ENCODE results near the gene INO80B.
"Not testable (repeated sequence)": the region's sequence is repeated elsewhere in the genome, so short reads cannot be mapped to it uniquely, and the experiment has no call there.

INO80B gene

DNA sequence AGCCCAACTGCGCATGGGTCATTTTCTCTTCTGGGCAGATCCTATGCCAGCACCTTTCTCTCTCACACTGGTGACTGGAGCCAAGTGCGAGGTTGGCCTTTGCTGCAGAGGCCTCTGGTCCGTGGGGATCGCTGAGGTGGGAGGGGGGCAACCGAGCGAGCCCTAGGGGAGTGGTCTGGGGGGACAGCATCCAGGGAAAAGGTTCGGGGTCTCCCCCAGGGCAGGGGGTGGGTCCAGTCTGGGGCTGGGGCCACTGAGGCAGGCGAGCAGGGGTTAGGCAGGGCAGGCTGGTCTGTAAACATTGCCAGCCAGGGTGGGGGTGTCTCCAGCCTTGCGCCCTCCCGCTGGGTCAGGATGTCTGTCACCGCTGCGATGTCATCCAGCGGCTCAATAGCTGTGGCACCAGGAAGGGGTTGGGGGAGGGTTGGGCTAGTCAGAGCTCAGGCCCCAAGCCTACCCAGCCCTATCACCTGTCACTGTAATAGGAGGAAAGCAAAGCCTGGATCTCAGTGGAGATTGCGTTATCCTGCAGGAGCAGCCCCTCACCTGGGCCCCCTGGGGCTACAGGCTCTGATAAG, 28.6 kb upstream of the INO80B start:
- no peak for DNase-seq (ENCODE audit: low read depth)

DNA sequence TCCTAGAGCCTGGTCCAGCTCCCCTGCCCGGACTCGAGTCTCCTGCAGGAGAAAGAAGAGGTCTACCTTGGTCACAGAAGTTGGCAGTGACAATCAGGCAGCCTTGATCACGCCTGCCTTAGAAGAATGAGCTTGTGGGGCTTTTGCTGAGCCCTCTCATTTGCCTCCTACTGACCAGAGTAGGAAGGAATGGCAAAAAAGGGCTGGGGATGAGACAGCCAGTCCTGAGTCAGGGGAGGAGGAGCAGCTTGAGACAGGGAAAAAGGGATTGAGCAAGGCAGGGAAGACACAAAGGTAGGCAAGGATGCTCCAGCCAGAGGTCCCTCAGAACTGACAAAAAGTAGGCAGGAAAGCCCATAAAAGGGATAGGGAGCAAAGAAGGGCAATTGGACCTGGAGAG, 27.3 kb upstream of the INO80B start:
- DNase-seq (ENCODE audit: low read depth) = no peak

DNA sequence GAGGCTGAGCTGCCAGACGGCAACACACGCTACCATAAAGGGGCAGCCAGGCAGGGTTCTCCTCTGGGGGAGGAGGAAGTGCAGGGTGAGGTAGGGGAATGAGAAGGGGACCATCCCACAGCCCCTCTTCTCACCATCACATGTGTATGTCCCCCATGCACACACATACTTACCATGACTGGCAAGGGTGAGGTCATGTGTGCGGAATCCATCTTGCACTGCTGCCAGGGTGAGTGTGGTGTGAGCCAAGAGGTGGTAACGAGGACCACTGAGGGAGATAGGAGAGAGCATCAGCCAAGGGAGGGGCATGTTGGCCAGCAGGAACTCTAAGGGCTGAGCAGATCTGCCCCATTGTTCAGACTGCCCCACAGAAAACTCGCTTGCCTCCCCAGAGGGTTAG, 26.2 kb upstream of the INO80B start:
- DNase-seq (ENCODE audit: low read depth) = no peak

DNA sequence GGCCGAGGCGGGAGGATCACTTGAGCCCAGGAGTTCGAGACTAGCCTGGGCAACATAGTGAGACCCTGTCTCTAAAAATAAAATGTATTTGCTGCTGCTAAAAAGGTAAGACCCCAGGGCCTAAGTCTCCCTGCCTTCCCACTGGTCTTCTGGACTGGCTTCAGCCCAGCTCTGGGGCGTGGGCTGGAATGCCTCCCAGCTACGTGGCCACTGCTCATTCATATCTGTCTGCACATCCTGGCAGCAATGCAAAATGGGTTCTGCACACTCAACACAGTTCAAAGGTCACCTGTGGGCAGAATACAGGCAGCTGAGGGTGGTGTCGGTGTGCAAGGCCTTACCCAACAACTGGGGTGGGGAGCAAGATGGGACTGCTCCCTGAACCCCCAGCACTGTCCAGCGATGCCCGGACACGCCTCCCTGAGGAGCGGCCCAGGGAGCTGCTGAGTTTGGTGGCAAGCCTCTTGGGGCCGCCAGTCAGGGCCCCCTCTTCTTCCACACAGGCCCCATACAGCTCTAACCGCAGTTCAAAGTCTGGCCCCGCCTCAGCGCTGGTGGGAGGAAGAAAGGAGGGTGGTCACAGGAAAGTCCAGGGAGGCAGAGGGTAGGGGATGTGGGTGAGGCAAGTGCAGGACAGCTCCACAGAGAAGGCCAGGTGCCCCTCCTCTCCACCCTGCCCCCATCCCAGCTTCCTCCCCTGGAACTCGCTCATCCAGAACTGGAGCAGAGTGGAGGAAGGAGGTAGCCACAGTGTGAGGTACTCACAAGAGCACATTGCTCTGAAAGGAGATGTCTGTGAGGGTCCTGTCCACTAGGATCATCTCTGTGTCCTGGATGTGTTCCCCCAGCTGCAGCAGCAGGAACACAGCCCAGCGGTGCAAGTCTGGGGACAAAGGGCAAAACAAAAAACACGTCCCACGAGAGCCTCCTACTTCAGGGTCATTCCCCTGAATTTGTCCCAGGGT, 25.1 kb upstream of the INO80B start:
- DNase-seq (ENCODE audit: low read depth) = no peak

DNA sequence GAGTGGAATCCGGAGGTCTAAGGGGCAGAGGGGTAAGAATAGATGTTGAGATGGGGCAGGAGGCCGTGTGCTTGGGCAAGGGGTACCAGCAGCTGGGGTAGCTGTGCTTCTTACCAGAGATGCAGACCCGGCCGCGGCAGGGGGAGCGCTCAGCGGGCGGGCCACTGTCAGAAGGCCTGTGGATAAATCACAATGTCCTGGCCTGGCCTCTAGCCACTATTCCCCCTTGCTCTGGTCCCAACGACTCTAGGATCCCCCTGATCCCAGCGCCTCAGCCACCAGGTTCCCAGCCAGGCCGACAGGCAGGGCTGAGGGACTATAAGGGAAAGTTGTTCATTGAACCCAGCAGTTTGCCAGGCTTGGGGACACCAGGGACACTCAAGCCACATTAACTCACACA, 24.4 kb upstream of the INO80B start:
- no peak for DNase-seq (ENCODE audit: low read depth)

DNA sequence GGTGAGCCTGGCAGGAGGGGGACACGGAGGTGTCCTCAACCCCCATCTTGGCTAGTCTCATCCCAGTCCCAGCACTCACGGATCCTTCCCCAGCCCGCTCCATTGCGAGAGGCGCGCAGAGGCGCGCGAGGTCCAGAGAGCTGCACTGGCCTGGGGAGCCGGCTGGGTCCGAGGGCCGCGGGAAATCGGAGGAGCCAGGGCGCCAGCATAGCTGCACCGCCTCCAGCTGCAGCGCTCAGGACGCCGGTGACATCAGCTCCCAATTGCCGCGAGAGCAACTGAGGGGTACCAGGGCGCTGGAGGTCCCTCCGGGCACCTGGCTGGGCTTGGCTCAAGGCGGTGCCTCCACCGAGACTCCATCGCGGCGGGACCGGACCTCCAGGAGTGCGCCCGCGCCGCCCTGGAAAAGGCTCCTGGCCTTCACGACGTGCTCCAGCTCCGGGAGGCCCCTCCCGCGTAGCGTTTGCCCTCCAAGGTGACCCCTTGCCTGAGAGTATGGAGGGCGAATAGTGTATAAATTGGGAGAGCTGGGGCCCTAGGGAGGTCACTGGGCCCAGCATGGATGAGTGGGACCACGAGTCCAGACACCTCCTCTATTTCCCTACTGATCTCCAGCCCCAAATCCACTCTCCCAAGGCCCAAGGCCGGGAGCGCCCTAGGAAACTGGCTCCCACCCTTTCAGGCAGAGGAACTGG, 18.6 kb upstream of the INO80B start:
- DNase-seq (ENCODE audit: low read depth) = no peak

DNA sequence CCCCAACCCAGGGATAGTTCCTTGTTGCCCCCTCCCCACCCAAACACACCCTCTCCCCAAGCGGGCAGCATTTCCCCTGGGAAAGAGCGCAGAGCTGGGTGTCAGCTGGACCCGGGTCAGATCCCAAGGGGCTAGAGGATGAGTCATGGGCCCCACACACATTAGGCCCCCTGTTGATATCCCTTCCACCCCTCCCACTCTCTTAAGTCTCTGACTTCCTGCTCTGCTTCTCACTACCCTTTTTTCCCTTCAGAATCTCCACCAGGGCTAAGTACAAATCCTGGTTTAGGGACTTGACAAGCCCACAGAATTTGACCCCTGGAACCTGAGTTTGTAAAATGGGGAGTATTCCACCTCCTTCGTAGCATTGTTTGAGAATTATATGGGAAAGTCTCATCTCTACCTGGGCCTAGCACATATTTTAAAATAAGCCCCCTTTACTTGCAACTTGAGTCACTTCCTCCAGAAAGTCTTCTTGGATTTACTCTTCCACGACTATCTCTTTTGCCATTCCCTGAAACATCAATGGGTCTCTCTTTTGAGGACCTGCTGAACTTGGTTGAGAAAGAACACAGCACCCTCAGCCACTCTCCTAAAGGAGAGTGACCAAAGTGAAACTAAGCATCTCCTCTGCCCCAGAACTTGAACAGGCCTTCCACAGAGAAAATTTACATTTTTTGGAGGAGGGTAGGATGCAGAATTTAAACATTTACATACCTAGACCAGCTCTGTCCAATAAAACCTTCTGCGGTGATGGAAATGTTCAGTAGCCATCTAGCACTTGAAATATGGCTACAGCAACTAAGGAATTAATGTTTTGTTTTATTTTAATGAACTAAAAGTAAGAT, 17.8 kb upstream of the INO80B start:
- no peak for DNase-seq (ENCODE audit: low read depth)

DNA sequence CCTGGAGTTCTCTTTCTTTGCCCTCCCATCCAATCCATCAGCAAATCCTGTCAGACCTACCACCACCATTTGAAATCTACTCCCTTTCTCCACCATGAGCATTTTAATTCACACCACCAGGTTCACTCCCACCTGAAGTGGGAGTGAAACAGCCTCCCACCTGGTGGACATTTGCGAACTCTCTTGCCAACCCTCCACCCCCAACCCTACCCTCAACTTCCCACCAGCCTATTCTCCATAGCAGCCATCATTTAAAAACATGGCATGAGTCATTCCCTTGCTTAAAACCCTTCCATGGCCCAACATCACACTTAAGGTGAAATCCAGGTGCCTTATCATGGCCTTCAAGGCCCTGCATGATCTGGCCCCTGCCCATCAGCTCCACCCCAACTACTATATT, 16.6 kb upstream of the INO80B start:
- DNase-seq (ENCODE audit: low read depth) = no peak

DNA sequence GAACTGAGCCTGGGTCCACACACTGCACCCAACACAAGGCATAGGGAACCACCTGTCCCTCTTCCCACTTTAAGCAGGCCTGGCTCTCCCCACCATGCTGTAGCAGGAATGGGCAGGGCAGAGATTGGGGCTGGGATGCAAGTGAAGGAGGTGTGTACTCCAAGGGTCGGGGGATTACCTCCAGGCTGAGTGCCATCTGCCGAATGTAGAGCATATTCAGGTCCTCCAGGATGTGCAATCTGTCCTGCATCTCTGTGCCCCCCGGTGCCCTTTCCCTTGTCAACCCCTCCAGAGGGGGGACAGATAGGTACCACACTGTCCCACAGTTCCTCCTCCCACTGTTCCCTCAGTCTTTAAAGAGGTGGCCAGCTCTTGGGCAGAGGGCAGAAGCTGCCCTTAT, 15.5 kb upstream of the INO80B start:
- DNase-seq (ENCODE audit: low read depth) = no peak

DNA sequence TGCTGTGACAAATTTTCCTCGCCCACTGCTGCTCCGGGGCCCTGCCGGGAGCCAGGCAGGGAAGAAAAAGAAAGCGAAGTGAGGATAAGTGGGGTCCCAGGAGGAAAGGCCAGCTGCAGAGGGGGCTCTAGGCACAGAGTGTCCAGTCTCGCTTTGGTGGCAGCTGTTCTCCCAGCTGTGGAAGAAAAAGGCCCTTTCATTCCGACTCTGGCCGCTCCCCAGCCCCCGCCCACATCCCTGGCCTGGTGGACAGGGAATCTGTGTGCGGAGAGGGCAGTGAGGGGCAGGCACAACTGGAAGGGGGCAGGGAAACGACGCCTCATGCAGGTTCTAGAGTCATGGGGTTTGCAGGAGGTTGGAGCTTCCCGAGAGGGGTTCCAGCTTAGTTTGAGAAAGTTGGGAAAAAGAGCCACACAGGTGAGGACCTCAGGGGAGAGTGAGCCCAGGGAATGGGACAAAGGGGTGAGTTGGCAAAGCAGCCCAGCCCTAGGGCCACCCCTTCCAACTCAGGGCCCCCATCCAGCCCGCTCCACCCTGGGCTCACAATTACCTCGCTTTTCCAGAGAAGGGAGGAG, 15.0 kb upstream of the INO80B start:
- DNase-seq (ENCODE audit: low read depth) = no peak

DNA sequence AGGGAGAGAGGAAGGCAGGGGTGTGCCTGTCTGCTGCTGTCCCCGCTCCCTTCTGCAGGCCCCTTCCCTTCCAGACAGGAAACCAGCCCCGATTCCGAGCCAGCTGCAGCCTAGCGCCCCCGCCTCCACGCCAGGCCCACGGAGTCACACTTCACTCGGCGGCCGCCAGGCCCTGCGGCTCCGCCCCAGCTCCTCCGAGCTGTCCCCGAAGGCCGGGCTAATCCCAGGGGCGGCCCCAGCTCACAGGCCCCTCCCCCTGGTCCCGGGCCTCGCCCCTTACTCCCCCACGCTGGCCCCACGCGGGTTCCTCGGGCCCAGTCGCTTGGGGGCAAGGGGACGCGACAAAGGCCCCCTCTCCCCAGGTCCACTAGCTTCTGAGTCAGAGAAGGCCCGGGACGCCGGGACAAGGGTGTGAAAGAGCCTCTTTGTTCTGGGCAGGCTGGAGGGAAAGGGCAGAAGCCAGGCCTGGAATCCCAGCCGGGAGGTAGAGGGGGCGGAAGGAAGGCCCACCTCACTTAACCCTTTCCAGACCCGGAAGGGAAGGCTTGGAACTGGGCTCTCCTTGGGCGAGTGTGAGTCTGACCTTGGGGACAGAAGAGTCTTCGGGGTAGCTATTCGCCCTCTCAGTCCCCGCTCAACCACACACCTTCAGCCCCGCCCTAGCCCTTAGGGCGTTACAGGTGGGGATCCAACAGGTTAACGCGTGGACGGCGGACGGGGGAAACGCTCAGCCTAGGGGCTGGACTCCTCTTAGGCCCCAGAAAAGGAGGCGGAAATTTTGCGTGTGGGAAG, 14.3 kb upstream of the INO80B start:
- DNase-seq (ENCODE audit: low read depth) = no peak

DNA sequence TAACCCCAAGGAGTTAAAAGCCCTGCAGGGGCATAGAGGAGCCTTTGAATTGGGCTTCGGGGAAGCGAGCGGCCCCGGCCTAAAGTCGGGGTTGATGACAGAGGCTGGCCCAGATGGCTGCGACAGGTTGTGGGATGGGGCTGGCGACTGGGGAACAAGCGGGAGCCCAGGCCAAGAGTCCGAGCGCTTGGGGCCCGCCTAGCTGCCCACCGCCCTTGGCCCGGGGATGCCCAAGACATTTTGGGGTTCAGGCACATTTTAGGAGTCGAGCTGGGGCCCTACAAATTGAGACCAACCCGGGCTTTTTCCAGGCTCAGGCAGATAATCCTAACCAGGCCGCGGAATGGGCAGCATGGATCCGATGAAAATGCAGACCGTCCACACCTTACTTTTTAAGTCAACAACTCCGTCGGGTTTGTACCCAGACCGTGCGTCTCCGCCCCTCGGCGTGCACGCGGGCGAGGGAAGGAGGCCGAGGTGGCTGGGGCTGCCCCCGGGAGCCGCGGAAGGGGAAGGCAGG, 13.7 kb upstream of the INO80B start:
- DNase-seq (ENCODE audit: low read depth) = no peak

DNA sequence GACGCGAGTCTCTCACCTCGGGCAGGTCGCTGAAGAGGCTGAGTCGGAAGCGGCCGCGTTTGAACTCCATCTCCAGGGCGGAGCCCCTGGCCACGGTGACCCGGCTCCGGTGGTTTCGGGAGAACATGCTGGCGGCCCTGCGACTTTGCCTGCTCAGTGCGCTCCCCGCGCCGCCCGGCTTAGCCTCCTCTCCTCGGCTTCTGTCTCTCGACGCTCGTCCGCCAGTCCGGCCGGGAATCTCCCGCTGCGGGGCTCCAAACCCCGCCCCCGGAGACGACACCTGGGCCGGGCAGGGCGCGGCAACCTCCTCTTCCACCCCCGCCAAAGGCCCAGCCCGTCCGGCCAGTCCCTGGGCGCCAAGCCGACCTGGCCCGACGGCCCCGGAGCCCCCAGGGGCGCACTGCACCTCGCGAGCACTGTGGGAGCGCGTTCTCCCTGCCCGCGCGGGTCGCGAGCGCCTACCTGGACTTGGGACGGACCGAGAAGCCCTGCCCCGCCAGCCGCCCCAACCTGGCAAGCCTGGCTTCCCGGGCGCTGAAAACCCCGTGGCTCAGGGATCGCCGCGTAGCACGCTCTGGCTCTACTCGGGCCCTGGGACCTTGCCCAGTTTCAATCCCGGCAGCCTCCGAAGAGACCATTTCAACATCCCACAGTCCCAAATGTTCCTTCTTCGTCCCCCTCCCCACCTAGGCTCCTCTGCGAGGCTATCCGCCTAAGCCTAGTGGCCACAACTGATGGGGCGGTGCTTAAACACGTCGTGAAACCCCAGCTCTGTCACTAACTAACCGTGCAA, 13.0 kb upstream of the INO80B start, which contains the start of gene RTKN:
TSS of gene RTKN (minus strand) at position 248 of the 793 bp plus-strand sequence. CDS start at position 127, 121 bp downstream.
- DNase-seq (ENCODE audit: low read depth) = no peak

DNA sequence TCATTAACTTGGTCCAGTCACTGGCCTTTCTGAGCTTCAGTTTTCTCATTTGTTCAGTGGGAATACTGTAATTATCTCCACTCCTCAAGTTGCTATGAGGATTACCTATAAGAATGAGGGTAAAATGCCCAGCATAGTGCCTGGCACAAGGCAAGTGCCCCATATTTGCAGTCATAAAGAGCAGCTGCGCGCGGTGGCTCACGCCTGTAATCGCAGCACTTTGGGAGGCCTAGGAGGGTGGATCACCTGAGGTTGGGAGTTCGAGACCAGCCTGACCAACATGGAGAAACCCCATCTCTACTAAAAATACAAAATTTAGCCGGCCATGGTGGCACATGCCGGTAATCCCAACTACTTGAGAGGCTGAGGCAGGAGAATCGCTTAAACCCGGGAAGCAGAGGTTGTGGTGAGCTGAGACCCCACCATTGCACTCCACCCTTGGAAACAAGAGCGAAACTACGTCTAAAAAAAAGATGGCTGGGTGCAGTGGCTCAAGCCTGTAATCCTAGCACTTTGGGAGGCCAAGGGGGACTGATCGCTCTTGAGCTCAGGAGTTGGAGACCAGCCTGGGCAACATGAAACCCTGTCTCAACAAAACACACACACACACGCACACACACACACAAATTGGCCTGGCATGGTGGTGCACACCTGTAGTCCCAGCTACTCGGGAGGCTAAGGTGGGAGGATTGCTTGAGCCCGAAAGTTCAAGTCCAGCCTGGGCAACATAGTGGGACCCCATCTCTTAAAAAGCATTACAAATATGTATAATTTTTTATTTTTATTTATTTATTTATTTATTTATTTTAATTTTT, 12.2 kb upstream of the INO80B start:
- not testable (repeated sequence) for DNase-seq (ENCODE audit: low read depth)

DNA sequence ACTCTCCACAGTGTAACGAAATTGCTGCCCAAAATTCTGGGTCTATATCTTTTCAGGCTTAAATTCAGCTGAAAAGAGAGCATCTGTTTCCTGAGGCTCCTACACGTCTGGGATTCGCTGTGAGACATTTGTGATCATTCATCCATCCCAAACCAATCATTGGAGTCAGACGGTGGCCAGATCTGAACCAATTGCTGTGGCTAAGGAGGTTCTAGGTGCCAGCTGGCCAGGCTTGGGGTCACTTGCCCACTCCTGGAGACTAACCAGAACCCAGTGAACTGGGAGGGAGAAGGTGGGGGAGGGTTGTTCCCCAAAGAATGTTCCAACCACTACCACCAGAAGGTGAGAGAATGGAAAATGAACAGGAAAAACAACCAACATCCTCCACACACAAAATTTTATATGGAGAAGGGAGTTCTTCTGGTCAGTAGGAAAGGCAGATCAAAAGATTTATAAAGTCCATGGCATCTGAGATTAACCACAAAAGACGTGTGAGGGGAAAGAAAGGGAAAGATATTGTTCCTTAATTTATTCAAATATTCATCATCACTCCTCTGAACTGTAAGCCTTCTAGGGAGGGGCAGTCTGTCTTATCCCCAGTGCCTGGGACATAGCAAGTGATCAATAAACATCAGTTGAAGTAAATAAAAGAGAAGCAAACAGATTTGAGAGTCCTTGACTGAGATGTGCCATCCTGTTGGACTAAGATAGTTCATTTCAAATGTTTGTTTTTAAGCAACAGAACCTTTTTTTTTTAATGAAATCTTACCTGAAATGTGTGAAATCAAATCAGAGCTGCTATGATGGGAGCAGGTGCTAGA, 10.2 kb upstream of the INO80B start:
- no peak for DNase-seq (ENCODE audit: low read depth)

DNA sequence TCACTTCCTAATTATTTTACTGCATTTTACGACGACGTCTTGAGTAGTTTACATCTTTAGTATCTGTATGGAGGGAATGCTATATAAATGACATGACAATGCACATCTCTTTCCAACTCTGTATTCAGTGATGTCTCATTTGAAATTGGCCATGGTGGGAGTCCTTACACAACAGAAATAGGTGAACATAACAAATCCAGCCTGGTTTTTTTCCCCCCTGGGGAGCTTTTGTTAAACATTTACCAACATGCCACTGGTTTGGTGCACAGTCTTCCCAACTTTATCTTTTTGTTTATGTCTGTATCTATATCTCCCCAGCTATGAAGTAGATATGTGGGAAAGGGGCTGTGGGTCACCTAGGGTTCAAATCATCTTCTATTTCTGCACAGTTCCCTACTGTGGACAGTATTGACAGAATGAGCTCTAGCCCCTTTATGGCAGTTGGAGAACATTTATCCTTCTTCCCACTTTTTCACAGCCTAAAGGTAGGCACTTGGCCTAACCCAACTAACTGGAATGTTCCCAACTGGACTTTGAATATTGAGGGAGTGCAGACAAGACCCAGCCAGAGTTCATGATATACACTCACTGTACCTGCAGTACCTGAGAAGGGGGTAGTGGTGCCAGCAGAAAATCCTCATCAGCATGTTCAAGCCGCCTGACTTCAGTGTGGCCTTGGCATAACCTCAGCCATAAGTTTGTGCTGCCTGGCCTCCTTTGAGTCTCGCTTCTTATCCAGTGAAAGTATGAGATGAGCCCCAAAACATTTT, 7.5 kb upstream of the INO80B start:
- no peak for DNase-seq (ENCODE audit: low read depth)

DNA sequence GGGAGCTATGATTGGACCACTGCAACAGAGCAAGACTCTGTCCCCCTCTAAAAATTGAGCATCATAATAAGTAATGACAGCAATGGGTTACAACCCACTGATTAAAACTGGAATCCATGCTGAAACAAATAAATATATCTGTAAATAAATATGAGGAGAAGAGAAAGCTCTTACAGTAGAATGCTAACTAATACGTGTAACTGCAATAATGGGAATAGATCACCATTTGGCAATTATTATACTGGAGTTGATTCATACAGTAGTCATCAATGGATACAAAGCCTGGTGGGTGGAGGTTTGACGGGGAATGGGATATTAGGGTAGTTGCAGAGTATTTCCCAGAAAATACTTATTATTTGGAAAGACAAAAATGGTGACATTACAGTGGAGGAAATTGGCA, 6.1 kb upstream of the INO80B start:
- DNase-seq (ENCODE audit: low read depth) = no peak
